ENCODE measurements around the gene MT1H. TPM values are rescaled to one million over a fixed set of nuclear protein-coding genes. Genes with fewer than 3 reads are reported as not detected.

The MT1H gene
- total RNA-seq, 1 donor from 2014 or later, result not detected

DNA sequence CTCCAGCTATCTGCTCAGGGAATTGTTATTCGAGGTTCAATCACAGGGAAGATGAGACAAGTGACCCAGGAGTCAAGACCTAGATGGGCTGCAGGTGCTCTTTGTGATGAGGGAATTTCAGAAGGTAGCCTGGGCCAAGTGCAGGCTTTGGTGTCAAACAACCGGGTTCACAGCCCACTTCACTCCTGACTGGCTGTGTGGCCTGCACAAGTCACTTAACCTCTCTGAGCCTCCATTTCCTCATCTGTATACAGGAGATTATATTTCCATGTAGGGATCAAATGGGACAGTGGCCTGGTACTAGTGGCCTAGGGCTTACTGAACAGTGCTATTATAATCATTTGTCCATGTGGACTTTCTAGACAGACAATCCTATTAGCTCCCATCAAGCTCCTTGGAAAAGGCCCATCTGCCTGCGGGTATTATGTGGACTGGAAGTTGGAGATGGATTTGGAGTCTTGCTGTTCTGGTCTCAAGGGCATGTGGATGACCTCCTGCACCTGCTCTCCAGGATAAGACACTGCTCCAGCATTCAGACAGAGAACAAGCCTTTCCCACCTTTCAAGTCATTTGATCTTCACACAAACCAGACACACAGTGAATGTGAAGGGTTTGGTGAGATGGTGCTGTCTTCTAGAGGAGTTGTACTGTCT lies 9.6 kb downstream of the MT1H start:
- intact Hi-C loops (cut with DNase I), result no loop called here

DNA sequence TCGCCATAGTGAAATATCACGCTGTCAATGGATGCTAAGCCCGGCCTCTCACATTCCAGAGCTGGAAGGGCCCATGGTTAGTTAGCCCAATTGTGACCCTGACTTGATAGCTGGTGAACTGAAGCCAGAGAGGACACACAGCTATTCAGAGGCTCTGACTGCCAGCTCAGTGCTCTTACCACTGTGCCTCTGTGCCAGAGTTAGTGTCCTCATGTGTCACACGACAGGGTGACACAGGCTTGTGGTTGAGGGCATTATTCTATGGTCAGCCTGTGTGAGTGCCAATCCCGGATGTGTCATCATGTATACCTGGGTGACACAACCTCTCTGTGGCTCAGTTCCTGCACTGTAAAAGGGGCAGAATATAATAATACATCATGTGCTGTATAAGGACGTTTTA lies 10.2 kb downstream of the MT1H start:
- no peak for DNase-seq (ENCODE audit: low spot score)
- intact Hi-C loops (cut with DNase I), result no loop called here

More for the DNA sequence above, 9.6 kb downstream of the MT1H start:
- DNase-seq (ENCODE audit: low spot score), result no peak

DNA sequence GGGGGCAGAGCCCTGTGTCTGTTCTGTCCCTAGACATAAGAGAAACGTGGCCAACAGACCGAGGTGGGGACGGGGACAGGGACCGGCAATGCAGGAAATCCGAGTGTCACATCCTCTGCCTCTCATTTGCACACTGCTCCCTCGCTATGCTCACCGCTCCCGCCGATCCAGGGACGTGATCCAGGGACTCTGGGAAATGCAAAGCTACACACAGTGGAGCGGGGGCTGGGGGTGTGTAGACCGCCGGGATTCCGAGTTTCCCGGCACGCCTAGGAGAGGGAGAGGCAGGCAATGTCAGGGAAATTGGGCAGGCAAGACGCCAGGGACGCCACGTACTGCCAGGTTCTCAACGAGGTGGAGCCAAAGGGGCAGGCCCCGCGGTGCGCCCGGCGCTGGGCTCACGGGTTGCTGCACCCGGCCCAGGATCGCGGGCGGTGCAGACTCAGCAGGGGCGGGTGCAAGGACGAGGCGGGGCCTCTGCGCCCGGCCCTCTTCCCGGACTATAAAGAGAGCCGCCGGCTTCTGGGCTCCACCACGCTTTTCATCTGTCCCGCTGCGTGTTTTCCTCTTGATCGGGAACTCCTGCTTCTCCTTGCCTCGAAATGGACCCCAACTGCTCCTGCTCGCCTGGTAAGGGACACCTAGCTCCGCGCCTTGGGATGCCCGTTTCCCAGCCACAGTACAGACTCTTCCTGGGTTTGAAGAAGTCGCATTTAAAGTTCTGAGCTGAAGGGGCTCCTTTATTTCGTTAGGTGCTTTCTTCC lies 12.5 kb downstream of the MT1H start, which contains the start of gene MT1X:
MT1X (plus strand) TSS at position 532 of the 764 bp plus-strand sequence; CDS start at position 603, 71 bp downstream.
- intact Hi-C loops (cut with DNase I), result loop anchor here (2.0 kb wide), 1 partner anchor 73 kb away; the partner anchor contains the start of gene MT2A
- peak; percentile 95 for DNase-seq (ENCODE audit: low spot score)

DNA sequence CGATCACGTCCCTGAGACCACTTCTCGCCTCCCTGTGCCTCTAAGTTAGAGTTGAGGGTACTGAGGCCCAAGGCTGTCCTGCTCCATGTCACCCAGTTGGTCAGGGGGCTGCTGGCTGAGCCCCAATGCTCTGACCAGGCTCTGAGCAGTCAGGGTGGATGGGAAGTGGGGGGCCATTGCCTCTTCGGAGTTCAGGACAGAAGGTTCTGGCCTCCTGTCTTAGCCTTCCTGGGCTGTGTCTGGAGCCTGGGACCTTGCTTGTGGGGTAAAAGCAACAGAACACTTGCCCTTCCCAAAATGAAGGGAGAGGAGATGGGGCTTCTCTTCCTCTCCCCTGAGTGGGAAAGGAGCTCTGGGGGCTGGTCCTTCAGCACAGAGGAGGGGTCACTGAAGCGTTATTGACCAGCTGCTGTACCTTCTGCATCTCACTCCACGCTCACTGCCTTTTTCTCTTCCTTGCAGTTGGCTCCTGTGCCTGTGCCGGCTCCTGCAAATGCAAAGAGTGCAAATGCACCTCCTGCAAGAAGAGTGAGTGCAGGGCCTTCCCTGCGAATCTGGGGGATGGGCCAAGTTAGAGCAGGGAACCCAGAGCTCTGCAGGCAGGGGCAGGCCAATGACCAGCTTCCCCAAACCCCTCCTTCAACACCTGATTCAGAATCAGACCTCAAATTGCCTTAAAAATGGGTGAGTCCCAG lies 13.2 kb downstream of the MT1H start:
- DNase-seq (ENCODE audit: low spot score), result no peak
- intact Hi-C loops (cut with DNase I), result loop anchor here (2.0 kb wide), 1 partner anchor 74 kb away; the partner anchor contains the start of gene MT2A

DNA sequence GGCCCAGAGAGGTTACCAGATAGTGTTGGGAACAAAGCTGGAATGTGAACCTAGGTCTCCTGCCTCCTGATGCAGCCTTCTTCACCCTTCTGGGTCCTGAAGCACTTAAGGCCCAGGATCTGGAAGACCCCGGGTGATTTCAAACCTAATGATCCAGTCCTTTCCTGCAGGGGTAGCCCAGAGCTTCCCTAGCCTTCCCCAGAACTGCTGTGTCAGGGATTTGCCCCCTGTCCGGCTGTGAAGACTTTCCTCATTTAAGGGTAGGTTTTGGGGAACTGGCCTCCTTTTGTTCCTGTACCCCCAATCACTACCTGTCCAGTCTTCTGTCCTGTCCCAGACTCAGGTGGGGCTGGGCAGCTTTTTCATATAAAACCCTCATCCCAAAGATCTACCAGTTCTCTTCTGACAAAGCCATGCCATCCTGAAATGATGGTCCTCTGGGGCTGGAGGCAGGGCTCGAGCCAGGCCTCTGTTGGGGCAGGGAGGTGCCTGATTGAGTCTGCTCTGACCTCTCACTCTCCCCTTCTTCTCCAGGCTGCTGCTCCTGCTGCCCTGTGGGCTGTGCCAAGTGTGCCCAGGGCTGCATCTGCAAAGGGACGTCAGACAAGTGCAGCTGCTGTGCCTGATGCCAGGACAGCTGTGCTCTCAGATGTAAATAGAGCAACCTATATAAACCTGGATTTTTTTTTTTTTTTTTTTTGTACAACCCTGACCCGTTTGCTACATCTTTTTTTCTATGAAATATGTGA lies 14.0 kb downstream of the MT1H start:
- intact Hi-C loops (cut with DNase I), result loop anchor here (2.0 kb wide), 1 partner anchor 75 kb away; the partner anchor contains the start of gene MT2A
- no peak for DNase-seq (ENCODE audit: low spot score)

DNA sequence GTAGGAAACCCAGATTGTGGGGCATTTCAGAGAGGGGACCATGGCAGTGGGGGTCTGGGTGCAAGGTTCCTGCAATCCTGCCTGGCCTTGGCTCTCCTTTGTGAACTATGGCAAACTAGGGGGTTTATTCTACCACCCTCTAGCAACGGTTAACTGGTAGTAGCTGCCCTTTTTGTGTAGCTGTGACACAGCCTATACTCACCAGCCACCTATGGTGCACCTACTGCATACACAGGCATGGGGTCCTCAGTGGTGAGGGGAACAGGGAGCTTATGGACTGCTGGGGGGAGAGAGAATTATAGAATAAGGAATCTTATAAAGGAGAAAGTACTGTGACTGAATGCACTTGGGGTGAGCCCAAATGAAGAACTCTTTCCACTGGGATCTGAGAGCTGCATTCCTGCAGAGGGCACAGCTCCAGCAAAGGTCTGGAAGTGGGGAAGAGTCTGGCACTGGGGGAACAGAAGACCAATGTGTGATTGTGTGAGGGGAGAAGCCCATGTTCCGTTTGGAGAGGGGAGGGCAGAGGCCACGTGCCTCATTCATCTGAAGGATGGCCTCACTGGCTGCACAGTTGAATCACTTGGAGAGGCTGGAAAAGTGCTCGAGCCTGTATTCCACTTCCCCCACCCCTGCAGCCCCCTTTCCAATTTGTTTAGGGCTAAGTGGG lies 14.8 kb downstream of the MT1H start:
- intact Hi-C loops (cut with DNase I), result no loop called here
- no peak for DNase-seq (ENCODE audit: low spot score)

DNA sequence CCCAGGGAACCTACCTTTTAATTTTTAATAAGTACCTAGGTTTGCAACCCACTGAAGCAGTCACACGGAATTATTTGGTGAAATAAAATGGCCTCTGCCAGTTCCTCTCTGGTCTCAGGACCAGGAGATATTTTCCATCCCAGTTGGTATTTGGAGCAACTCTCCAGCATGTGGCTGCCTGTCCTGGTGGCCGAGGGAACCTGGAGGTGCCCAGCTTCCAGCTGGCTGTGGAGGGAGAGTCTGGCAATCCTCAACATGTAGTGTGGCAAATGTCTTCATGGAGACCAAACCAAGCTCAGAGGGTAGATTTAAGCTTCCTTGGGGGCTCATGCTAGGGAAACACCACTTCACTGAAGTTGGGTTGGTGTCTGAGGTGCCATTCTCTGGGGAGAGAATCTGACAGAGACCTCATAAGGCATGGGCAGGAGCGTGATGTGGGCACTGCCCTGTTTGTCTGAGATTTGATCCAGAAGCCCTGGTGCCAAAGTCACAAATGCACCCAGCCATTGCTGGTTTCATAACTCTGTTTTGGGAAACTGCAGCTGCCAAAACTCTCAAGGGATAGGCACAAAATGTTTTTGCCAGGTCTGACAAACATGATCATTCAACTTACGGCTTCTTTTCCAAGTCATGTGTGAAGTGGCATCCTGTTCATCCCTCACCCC lies 15.4 kb downstream of the MT1H start:
- intact Hi-C loops (cut with DNase I), result no loop called here
- DNase-seq (ENCODE audit: low spot score), result no peak

DNA sequence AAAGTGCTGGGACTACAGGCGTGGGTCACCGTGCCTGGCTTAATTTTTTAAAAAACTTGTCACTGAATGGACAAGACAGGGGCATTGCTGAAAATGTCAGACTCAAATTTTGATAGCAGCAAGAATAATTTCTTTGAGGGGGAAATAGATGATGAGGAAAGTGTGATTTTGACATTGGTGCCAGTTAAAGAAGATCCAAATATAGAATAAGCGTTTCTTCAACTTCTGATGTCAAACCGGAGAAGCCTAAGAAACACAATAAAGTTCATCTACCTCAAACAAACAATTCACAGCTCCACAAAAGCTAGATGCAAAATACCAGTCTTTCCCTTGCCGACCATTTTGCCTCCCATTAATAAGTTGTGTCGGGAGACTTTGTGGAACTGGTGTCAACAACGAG lies 17.1 kb downstream of the MT1H start:
- no peak for DNase-seq (ENCODE audit: low spot score)
- intact Hi-C loops (cut with DNase I), result no loop called here

DNA sequence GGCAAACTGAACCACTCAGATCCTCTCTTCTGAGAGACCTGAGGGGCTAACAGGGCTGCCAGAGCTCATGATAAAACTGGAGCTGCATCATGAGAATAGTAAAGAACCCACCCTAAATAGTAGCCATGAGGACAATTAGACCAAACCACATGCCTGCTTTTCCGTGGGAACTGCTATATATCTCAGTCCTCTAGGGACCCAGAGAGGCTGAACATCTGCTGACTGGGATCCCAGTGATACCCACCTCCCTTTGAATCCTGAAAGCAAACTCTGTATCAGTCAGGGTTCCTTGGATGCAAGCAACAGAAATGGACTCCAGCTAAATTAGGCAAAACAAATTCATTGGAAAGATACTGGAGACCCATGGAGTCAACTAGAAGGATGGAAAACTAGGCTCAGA lies 19.1 kb downstream of the MT1H start:
- DNase-seq (ENCODE audit: low spot score), result no peak
- intact Hi-C loops (cut with DNase I), result no loop called here

DNA sequence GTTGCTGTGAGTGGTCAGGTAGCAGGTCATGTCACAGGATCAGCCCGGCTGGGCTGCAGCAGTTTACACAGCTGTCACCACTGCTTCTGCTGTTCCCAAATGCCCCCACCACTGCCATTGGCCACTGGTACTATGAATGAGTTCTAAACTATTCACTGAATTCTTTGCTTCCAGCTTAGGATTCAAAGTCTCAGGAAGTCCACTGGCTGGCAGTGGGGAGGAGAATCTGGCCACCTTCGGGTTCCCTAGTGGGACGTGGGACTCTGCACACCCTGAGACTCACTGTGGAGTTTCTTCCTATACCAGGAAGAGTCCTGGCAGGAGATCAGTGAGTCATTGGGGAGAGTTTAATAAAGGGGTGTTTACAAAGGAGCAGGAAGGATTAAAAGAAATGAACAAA lies 19.6 kb downstream of the MT1H start:
- intact Hi-C loops (cut with DNase I), result no loop called here
- no peak for DNase-seq (ENCODE audit: low spot score)

DNA sequence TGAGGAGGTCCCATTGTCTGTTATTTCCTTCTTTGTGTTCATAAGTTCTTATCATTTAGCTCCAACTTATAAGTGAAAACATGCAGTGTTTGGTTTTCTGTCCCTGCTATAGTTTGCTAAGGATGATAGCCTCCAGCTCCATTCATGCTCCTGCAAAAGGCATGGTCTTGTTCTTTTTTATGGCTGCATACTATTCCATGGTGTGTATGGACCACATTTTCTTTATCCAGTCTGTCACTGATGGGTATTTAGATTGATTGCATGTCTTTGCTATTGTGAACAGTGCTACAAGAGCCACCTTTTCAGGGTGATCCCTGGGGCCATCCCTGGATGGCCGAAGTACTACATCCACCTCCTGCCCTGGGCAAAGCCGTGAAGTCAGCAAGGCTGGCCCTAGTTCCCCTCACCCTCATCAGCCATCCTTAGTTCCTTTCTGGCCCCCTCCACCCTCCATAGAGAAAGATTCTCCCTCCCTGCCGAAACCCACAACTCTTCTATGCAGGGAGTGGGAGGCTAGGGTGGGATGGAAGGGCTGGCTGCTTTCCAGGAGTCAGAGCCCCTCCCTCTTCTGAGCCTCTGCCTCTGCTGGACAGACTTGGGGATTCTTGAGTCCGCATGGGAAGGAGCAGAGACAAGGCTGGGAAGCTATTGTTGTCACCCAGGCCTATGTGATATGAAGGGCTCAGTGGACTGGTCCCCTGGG lies 21.0 kb downstream of the MT1H start:
- DNase-seq (ENCODE audit: low spot score), result no peak
- intact Hi-C loops (cut with DNase I), result no loop called here

DNA sequence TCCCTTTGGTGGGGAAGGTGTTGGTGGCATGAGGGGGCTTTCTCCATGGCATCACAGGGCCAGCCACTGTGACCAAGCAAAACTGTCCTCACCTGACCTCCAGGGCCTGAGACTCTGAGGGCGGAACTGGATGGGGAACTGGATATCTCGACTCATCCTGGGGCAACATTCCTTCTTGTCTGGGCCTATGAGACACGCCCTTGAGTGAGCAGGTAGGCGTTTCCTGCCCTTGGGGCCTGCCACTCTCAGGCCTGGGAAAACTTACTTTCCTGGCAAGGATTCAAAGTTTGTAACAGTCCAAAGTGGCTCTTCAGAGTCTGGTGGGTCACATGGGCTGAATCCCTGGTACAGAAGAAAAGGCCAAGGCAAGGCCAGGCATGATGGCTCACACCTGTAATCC lies 22.3 kb downstream of the MT1H start:
- no peak for DNase-seq (ENCODE audit: low spot score)
- intact Hi-C loops (cut with DNase I), result no loop called here

DNA sequence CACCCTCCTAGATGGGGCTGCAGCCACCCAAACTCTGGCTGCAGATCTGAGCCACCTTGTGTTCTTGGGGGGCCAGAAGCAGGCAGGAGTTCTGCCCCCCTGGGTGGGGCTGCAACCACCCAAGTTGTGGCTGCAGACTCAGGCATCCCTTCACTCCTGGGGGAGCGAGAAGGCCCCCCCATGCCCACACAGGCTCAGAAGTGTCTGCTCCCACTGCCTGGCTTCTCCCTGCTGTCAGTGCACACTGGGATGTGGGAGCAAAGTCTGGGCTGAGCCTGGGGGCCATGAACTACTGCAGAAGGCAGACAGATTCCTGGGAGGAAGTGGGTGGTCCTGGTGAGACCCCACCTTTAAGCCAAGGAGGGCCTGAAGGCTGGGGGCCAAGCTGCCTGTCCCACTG lies 25.6 kb downstream of the MT1H start:
- no peak for DNase-seq (ENCODE audit: low spot score)
- intact Hi-C loops (cut with DNase I), result no loop called here

DNA sequence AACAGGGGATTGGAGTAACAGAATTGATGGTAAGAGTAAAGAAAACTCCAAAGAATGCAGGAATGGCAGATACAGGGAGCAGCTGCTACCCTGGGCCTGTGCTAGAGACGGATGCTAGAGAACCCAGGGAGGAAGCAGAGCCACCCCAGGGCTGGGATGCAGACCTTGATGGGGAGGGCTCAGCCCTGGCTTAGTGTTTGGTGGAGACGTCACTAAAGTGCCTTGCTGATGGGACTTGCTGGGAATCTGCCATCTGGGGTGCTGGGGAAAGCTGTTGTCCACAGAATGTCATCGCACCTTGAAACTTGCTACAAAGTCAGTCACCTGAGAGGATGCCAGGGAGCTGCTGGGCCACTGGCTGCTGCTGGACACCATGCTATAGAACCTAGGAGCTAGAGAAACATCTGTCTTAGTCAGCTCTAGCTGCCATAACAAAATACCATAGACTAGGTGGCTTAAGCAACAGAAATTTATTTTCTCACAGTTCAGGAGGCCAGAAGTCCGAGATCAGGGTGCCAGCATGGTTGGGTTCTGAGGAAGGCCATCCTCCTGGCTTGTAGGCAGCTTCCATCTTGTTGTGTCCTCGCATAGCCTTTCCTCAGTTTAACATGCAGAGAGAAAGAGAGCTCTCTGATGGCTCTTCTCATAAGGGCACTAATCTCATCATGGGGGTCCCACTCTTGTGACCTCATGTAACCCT lies 28.0 kb downstream of the MT1H start:
- no peak for DNase-seq (ENCODE audit: low spot score)
- intact Hi-C loops (cut with DNase I), result no loop called here

DNA sequence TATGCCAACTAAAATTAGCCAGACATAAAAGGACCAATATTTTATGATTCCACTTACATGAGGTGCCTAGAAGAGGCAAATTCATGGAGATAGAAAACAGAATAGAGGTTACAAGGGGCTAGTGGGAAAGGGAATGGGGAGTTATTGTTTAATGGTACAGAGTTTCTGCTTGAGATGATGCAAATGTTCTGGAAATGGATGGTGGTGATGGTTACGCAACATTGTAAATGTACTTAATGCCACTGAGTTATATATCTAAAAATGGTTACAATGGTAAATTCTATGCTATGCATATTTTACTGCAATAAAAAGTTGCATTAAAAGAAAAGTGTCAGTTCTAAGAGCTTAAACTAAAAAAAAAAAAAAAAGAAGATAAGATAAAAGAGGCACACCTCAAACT lies 30.6 kb downstream of the MT1H start:
- no peak for DNase-seq (ENCODE audit: low spot score)
- intact Hi-C loops (cut with DNase I), result loop anchor here (5.0 kb wide), 1 partner anchor 123 kb away; no protein-coding TSS in a partner anchor

DNA sequence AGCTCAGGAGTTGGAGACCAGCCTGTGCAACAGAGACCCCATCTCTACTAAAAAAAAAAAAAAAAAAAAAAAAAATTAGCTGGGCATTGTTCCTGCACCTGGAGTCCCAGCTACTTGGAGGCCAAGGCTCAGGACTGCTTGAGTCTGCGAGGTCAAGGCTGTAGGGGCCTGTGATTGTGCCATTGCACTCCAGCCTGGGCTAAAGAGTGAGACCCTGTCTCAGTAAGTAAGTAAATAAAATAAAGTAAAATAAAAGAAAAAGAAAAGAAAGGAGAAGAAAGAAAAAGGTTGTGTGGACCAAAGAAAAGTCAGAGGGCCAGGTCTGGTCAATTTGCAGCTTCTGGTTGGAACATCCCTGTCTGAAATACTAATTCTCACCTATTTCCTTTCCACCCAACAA lies 31.0 kb downstream of the MT1H start:
- DNase-seq (ENCODE audit: low spot score), result no peak
- intact Hi-C loops (cut with DNase I), result loop anchor here (1.0 to 5.0 kb wide), 2 partner anchors 97 to 123 kb away; no protein-coding TSS in a partner anchor

DNA sequence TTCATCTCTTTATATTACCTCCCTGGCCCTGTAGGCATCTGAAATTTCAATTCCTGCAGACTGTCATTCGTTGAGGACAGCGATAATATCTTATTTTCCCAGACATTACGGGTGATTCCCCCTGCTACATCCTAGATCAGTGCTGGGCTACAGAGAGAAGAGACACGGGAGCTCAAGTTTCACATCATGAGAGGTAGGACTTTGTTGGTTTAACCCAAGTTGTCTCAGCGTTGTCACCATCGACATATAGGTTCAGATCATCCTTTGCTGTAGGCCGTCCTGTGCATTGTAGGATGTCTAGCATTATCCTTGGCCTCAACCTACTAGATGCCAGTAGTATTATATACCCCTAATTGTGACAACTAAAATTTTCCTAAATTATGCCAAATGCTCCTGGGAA lies 31.9 kb downstream of the MT1H start:
- intact Hi-C loops (cut with DNase I), result loop anchor here (1.0 to 5.0 kb wide), 2 partner anchors 98 to 124 kb away; no protein-coding TSS in a partner anchor
- DNase-seq (ENCODE audit: low spot score), result no peak

Data from cardiac septum (tissue), 1 donor.